ENCODE results near the gene PGS1.

Gene PGS1

DNA sequence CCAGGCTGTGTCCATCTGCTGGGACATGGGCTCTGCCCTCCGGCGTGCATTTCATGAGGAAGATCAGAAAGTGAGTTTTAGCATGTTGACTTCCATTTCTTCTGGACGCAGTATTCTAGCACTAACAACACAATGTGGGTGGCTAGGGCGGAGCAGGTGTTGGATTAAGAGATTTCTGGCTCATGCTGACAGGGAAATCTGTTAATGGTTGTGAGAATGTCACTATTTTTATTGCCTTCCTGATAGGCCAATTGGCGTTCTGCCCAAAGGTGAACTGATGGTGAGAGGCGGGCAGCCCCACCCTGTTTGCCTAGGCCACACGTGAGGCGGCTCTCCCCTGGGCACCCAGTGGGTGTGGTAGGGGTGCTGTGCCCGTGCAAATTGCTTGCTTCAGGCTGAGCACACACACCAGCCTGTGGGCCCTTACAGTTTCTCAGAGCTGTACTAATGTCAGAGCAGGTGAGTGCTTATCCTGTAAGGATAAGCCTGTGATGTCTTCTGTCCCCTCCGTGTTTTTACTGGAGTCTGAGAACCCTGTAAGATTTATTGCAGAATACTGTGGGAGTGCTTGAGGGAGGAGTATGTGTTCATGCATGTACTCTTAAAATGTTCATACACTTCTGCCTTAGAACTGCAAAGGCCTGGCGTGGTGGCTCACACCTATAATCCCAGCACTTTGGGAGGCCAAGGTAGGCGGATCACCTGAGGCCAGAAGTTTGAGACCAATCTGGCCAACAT lies 30.9 kb downstream of the PGS1 start:
- TF ChIP-seq, protein P1, sequence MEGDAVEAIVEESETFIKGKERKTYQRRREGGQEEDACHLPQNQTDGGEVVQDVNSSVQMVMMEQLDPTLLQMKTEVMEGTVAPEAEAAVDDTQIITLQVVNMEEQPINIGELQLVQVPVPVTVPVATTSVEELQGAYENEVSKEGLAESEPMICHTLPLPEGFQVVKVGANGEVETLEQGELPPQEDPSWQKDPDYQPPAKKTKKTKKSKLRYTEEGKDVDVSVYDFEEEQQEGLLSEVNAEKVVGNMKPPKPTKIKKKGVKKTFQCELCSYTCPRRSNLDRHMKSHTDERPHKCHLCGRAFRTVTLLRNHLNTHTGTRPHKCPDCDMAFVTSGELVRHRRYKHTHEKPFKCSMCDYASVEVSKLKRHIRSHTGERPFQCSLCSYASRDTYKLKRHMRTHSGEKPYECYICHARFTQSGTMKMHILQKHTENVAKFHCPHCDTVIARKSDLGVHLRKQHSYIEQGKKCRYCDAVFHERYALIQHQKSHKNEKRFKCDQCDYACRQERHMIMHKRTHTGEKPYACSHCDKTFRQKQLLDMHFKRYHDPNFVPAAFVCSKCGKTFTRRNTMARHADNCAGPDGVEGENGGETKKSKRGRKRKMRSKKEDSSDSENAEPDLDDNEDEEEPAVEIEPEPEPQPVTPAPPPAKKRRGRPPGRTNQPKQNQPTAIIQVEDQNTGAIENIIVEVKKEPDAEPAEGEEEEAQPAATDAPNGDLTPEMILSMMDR (conservative IDR thresholded peaks at IDR 0.05; ENCODE audit: low read depth, low read length) = no peak
- no peaks in the 10 kb centered on the region for H3K4me1 ChIP-seq (ENCODE audit: low read depth, poor library complexity, severe bottlenecking)
- no peak overlapping the region for H3K4me2 ChIP-seq
- no peaks in the 10 kb centered on the region; the same call in 1 of the 2 replicates for H4K20me1 ChIP-seq (ENCODE audit: insufficient read depth)
- no peak overlapping the region for H3K27ac ChIP-seq
- H3K27me3 ChIP-seq (ENCODE audit: insufficient read depth, low read depth) = no peaks in the 10 kb centered on the region
- no peak overlapping the region for H3K9ac ChIP-seq
- no peaks in the 10 kb centered on the region; the same call in 1 of the 2 replicates for H3K36me3 ChIP-seq (ENCODE audit: insufficient read depth)
- H3K79me2 ChIP-seq (ENCODE audit: insufficient read depth, low read depth) = no peaks in the 10 kb centered on the region; the same call in 1 of the 2 replicates
- H2AFZ ChIP-seq (ENCODE audit: low read depth) = no peak overlapping the region
- no peak overlapping the region for H3K4me3 ChIP-seq (IDR thresholded peaks at IDR 0.05; ENCODE audit: insufficient read depth, low read depth, low read length)

DNA sequence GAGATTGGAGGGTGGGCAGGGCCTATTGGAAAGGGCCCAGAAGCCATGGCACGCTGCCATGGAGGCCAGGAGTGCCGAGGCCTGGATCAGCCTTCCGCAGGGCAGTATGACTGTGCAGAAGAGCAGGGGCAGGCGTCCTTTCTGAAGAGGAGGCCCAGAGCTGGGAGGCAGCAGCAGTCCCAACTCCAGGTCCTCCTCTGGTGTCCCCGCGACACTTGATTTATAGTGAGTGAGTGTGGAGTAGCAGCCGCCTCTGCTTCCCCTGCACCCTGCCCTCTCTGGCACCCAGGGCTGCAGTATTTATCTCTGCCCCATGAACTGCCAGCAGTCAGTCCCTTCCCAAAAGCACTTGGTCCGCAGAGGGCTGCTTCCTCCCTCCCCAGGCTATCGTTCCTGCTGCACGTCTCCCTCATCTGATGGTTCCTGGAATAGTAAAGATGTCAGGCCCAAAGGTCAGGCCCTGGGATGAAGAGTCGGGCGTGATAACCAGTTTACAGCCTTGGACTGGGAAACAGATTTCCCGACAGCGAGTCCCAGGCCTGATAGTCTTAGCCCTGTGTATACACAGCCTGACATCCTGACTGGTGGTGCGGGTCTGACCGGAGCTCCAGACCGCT lies 32.9 kb downstream of the PGS1 start:
- H4K20me1 ChIP-seq (ENCODE audit: insufficient read depth) = no peaks in the 10 kb centered on the region; the same call in 1 of the 2 replicates
- H2AFZ ChIP-seq (ENCODE audit: low read depth) = no peak overlapping the region
- H3K4me2 ChIP-seq = no peak overlapping the region
- no peaks in the 10 kb centered on the region for H3K36me3 ChIP-seq (ENCODE audit: insufficient read depth)
- TF ChIP-seq, protein P1 (conservative IDR thresholded peaks at IDR 0.05; ENCODE audit: low read depth, low read length) = no peak
- no peak overlapping the region for H3K4me3 ChIP-seq (IDR thresholded peaks at IDR 0.05; ENCODE audit: insufficient read depth, low read depth, low read length)
- H3K9ac ChIP-seq = no peak overlapping the region
- no peaks in the 10 kb centered on the region; the same call in 1 of the 2 replicates for H3K79me2 ChIP-seq (ENCODE audit: insufficient read depth, low read depth)
- no peak overlapping the region for H3K27ac ChIP-seq
- no peaks in the 10 kb centered on the region for H3K27me3 ChIP-seq (ENCODE audit: insufficient read depth, low read depth)
- H3K4me1 ChIP-seq (ENCODE audit: low read depth, poor library complexity, severe bottlenecking) = no peaks in the 10 kb centered on the region

- Histone ChIP-seq H3K4me2 (no peak overlapping the region), H3K27me3 (ENCODE audit: insufficient read depth, low read depth) (no peaks in the 10 kb centered on the region), H3K27ac (no peak overlapping the region), H3K36me3 (ENCODE audit: insufficient read depth) (no peaks in the 10 kb centered on the region), H3K4me1 (ENCODE audit: low read depth, poor library complexity, severe bottlenecking) (no peaks in the 10 kb centered on the region), H4K20me1 (ENCODE audit: insufficient read depth) (no peaks in the 10 kb centered on the region; the same call in 1 of the 2 replicates), H3K9ac (no peak overlapping the region), H2AFZ (ENCODE audit: low read depth) (no peak overlapping the region), H3K4me3 (IDR thresholded peaks at IDR 0.05; ENCODE audit: insufficient read depth, low read depth, low read length) (no peak overlapping the region), H3K79me2 (ENCODE audit: insufficient read depth, low read depth) (no peaks in the 10 kb centered on the region; the same call in 1 of the 2 replicates)
- TF ChIP-seq, protein P1 (conservative IDR thresholded peaks at IDR 0.05; ENCODE audit: low read depth, low read length) = peak; percentile 52; the same call in 1 of the 2 replicates
These were observed 34.0 kb downstream of the PGS1 start for GRCh38 chr17:78412403-78412802.

DNA sequence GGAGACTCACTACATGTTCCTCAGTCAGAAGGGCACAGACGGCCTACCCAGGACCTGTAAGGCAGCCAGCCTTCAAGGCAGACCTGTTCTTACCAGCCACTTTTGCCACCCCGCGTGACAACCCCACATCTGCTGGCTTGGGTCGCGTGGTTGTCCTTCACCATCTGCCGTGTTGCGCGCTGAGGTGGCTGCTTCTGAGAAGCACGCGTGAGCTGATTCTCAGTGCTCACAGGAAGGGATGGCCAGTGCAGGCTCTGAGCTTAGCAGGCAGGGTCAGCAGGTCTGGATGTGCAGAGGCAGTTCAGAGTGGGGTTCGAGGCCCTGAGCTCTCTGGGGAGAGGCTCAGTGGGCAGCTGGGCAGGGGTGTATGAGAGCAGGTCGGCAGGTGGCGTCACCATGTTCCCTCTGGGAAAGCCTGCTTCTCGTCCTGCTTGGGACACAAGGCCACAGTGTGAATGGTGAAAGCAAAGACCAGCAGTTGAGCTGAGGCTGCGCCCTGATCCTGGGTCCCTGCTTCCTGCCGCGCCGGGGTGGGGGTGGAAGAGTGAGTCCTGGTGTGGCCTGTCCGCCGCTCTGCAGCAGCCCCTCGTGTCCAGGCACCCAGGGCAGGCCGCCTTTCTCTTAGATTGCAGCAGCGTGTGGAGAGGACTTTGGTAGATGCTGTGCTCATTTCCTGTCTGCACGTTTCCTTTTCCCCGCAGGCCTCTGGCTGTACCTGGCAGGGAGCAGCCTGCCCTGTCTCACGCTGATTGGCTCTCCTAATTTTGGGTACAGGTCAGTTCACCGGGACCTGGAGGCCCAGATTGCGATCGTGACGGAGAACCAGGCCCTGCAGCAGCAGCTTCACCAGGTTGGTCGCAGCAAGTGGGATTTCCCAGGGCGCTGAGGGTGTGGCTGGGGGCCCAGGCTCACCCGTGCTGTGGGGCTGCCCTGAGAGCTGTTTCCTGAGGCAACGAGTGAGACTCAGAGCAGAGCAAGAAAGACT lies 36.0 kb downstream of the PGS1 start:
- TF ChIP-seq, protein P1 (conservative IDR thresholded peaks at IDR 0.05; ENCODE audit: low read depth, low read length) = no peak
- Histone ChIP-seq H3K36me3 (ENCODE audit: insufficient read depth) (no peaks in the 10 kb centered on the region), H3K4me2 (no peak overlapping the region), H3K79me2 (ENCODE audit: insufficient read depth, low read depth) (no peaks in the 10 kb centered on the region), H3K9ac (no peak overlapping the region), H3K4me1 (ENCODE audit: low read depth, poor library complexity, severe bottlenecking) (no peaks in the 10 kb centered on the region), H2AFZ (ENCODE audit: low read depth) (no peak overlapping the region), H3K4me3 (IDR thresholded peaks at IDR 0.05; ENCODE audit: insufficient read depth, low read depth, low read length) (no peak overlapping the region), H3K27ac (no peak overlapping the region), H4K20me1 (ENCODE audit: insufficient read depth) (no peaks in the 10 kb centered on the region), H3K27me3 (ENCODE audit: insufficient read depth, low read depth) (no peaks in the 10 kb centered on the region)
